ENCODE results near the gene FAM118A. TPM values are rescaled to one million over a fixed set of nuclear protein-coding genes. Genes with fewer than 3 reads are reported as not detected.

Gene FAM118A
- total and polyA plus RNA-seq, 8 donors: 23.9 to 210 (median 33.8) TPM

DNA sequence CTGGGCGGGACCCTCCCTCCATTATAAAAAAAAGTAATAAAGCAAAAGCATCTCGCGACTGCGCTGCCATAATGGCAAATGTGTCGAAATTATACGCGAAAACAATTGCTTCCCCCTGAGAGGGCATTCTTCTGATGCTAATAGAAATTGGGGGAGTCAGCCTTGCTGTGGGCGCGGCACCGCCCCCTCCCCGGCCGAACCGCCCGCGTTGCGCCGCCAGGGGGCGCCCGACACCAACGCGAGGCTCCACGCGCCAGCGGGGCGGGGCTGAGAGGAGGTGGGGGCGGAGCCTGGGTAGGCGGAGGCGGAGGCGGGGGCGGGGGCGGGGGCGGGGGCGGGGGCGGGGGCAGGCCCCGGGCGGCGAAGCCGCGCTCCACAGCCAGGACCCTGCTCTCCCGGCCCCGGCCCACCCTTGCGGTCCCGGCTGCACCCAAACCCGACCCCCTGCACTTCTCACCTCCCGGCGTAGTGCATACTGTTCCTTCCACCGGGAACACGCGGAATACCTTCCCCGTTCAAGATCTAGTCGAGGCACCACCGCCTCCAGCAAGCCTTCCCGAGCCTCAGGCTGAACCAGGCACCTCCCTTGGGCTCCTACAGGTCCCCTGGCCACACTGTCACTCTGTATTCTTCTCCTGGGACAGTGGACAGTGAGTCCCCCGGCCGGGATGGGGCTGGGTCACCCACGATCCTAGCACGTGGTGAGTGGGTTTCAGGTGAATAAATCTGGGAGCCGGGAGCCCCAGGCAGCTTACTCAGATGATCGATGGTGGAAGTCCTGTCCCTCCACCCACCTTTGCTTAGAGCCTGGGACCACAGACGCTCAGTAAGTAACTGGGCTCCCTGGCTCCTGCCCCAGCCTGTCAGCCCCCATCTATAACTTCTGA, 40.5 kb upstream of the FAM118A start:
- H3K9me3 ChIP-seq: no peaks in the 10 kb centered on the region
- peaks cover 0 to 27% of the 10 kb centered on the region in 2 donors for H3K27me3 ChIP-seq
- peak; percentile 98 for ATAC-seq
- H3K4me1 ChIP-seq: peaks cover 3 to 16% of the 10 kb centered on the region in 2 donors
- intact Hi-C loops (cut with DNase I): loop anchor here in 1 of 2 donors (5.0 kb wide), 1 partner anchor 163 kb away; no protein-coding TSS in a partner anchor
- H3K27ac ChIP-seq: no peak overlapping the region
- TF ChIP-seq, protein P1, sequence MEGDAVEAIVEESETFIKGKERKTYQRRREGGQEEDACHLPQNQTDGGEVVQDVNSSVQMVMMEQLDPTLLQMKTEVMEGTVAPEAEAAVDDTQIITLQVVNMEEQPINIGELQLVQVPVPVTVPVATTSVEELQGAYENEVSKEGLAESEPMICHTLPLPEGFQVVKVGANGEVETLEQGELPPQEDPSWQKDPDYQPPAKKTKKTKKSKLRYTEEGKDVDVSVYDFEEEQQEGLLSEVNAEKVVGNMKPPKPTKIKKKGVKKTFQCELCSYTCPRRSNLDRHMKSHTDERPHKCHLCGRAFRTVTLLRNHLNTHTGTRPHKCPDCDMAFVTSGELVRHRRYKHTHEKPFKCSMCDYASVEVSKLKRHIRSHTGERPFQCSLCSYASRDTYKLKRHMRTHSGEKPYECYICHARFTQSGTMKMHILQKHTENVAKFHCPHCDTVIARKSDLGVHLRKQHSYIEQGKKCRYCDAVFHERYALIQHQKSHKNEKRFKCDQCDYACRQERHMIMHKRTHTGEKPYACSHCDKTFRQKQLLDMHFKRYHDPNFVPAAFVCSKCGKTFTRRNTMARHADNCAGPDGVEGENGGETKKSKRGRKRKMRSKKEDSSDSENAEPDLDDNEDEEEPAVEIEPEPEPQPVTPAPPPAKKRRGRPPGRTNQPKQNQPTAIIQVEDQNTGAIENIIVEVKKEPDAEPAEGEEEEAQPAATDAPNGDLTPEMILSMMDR (IDR thresholded peaks at IDR 0.05): peak; percentile 93 to 95
- peak overlapping the region; percentile 42 to 48 for H3K4me3 ChIP-seq
- DNase-seq: peak; percentile 86 to 97 (median 90)
- H3K36me3 ChIP-seq: no peaks in the 10 kb centered on the region

- DNase-seq: no peak
- no peaks in the 10 kb centered on the region for H3K36me3 ChIP-seq
- ATAC-seq: no peak
- no peak overlapping the region for H3K4me3 ChIP-seq
- no peak overlapping the region for H3K27ac ChIP-seq
- peaks cover 3 to 16% of the 10 kb centered on the region in 2 donors for H3K4me1 ChIP-seq
- TF ChIP-seq, protein P1 (IDR thresholded peaks at IDR 0.05): no peak
- H3K27me3 ChIP-seq: peaks cover 0 to 27% of the 10 kb centered on the region in 2 donors
- no peaks in the 10 kb centered on the region for H3K9me3 ChIP-seq
- intact Hi-C loops (cut with DNase I): loop anchor here in 1 of 2 donors (10.0 kb wide), 1 partner anchor 284 kb away; no protein-coding TSS in a partner anchor
Measured at GRCh38 chr22:45270095-45271020, 39.4 kb upstream of the FAM118A start.

DNA sequence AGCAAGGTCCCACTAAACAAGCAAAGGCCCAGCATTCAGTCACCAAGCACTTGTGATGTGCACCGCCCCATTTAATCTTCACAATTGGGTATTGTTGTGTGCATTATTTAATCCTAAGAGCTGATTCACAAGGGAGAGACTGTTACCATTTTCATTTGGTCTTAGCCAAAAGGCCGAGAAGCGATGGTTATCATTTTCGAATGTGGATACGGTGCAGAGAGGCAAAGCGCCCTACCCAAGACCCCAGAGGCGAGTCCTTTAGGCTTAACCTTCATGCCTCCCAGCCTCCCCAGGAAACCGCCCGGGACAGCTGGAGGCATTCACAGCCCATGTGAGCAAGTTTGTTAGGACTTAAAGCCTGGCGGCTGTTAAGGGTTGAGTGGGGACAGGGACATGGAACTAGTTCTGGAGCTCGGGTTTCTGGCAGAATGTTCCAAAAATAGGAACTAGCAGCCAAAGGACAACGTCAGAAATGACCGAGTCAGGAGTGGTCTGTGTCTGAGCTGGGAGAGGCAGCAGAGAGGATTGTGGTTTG, 38.0 kb upstream of the FAM118A start:
- Histone ChIP-seq H3K27ac (no peak overlapping the region), H3K4me3 (no peak overlapping the region), H3K36me3 (no peaks in the 10 kb centered on the region), H3K4me1 (peaks cover 3 to 16% of the 10 kb centered on the region in 2 donors), H3K9me3 (no peaks in the 10 kb centered on the region), H3K27me3 (peaks cover 0 to 27% of the 10 kb centered on the region in 2 donors)
- no peak for ATAC-seq
- TF ChIP-seq, protein P1 (IDR thresholded peaks at IDR 0.05): no peak
- intact Hi-C loops (cut with DNase I): loop anchor here in 1 of 2 donors (10.0 kb wide), 1 partner anchor 283 kb away; no protein-coding TSS in a partner anchor
- DNase-seq: peak in 2 of 4 donors; percentile 64 to 92

DNA sequence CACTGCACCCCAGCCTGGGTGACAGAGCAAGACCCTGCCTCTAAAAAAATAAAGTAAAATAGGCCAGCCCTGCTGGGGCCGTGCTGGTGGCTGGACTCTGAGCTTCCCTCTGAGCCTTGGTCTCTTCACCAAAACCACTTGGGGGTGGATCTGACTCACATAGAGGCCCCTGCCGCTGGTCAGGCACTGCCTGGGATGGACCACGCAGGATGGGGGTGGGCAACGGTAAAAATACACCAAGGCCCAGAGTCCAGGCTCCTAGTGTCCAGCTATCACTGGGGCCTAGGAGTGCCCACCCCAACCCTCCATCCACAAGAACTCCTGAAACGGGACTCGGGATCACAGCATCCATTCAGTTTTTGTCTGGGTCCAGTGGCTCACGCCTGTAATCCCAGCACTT, 37.2 kb upstream of the FAM118A start:
- intact Hi-C loops (cut with DNase I): loop anchor here in 1 of 2 donors (10.0 kb wide), 1 partner anchor 282 kb away; no protein-coding TSS in a partner anchor

More for the DNA sequence above, 37.2 kb upstream of the FAM118A start:
- no peaks in the 10 kb centered on the region for H3K36me3 ChIP-seq
- H3K4me1 ChIP-seq: peaks cover 3 to 16% of the 10 kb centered on the region in 2 donors
- DNase-seq: no peak
- H3K27me3 ChIP-seq: peaks cover 0 to 22% of the 10 kb centered on the region in 2 donors
- TF ChIP-seq, protein P1 (IDR thresholded peaks at IDR 0.05): no peak
- H3K4me3 ChIP-seq: no peak overlapping the region
- ATAC-seq: no peak
- no peaks in the 10 kb centered on the region for H3K9me3 ChIP-seq
- H3K27ac ChIP-seq: no peak overlapping the region

All from left lung (tissue), 10 donors.